HG03097 (cell line): Measurements from ENCODE around the gene RNF114.
"Not testable (repeated sequence)": the region's sequence is repeated elsewhere in the genome, so short reads cannot be mapped to it uniquely, and the experiment has no call there.

Experiments
- ATAC-seq: cut with Tn5 transposase; IDR thresholded peaks from one replicate; pipeline ENCODE4 v1.9.1; 2021; ENCODE audit not compliant: unreplicated experiment, low FRiP score

Gene RNF114

DNA sequence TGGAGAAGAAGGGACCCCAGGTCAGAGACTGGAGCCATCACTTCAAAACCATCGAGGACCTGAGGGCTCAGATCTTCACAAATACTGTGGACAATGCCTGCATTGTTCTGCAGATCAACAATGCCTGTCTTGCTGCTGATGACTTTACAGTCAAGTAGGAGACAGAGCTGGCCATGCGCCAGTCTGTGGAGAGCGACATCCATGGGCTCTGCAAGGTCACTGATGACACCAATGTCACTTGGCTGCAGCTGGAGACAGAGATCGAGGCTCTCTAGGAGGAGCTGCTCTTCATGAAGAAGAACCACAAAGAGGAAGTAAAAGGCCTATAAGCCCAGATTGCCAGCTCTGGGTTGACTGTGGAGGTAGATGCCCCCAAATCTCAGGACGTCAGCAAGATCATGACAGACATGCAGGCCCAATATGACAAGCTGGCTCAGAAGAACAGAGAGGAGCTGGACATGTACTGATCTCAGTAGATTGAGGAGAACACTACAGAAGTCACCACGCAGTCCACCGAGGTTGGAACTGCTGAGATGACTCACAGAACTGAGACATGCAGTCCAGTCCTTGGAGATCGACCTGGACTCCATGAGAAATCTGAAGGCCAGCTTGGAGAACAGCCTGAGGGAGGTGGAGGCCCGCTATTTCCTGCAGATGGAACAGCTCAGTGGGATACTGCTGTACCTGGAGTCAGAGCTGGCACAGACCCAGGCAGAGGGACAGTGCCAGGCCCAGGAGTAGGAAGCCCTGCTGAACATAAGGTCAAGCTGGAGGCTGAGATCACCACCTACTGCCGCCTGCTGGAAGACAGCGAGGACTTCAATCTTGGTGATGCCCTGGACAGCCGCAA lies 21.1 kb downstream of the RNF114 start:
- not testable (repeated sequence) for ATAC-seq

DNA sequence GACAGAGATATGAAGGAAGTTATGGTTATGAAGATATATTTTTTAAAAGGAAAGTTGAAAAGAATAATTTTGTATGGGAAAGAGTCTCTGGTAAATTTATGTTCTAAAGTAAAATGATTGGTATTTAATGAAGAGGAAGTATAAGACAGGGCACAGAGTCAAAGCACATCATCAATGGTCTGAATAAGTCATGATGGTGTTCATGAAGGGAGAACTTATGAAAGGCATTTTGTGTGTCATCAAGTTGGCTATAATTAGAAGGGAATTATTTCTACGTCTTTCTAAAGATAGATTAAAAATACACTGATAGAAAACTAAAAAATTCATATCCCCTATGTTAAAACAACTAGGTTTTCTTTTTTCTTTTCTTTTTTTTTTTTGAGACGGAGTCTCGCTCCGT lies 25.2 kb downstream of the RNF114 start:
- no peak for ATAC-seq

DNA sequence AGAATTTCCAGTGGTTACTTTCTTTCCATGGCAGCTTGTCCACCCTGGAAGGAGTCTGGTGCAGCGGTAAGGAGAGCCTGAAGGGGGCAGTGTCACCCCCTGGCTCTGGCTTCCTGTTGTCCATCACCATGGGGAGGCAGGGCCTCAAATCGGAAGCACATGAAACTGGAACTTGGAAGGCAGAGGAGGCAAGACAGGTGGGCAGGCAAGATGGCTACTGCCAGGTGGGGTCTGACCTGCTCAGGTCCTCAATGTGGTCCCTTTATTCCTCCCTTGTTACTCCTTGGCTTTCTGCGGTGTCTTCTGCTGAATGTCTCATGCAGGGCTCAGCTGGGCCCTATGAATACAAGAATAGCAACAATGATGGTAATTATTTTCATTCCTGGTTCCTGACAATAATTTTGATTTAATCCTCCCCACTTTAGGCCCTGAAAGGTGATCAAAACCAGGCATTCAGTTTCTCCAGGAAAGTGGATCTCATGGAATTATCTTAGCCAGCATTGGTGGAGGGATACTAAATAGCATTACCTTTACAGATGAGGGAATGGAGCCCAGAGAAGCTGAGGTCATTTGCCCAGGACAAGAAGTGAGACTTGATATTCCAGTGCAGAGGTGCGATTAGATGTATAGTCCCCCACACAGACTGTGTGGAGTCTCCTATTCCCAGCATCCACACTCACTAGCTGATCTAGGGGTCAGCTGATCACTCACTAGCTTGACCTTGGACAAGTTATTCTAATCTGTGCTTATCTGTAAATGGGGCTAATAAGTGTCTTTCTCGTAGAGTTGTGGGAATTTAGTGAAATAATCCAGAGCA lies 29.0 kb downstream of the RNF114 start:
- ATAC-seq: no peak

DNA sequence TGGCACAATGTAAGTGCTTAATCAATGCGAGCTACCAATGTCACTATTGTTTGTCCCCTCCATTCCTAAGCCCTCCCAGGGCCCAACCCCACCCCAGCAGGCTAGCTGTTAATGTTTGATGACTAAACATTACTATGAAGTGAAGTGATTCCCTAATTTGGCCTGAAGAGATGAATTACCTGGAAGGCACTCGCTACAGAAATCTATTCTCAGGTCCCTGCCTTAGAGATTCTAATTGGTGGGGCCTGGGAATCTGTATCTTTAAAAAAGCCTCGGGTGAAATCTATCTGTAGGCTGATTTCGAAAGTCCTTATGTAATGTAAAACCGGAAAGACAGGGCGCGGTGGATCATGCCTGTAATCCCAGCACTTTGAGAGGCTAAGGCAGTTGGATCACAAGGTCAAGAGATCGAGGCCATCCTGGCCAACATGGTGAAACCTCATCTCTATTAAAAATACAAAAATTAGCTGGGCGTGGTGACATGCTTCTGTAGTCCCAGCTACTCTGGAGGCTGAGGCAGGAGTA lies 29.6 kb downstream of the RNF114 start:
- no peak for ATAC-seq

DNA sequence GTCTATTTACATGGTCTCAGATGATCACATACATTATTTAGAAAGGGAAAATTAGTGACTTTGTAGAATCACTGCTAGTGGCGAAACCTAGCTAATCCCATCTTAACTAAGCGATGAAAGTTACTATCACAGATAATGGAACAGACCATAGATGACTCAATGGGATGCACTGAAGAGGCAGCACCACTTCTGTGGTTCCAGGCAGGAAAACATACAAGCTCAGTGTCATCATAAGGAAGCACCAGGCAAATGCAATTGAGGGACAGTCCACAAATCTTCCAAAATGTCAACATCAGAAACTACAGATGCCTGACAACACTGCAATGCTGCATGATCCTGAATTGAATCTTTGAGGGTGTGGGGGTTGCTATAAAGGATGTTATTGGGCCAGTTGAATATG lies 30.7 kb downstream of the RNF114 start:
- no peak for ATAC-seq

DNA sequence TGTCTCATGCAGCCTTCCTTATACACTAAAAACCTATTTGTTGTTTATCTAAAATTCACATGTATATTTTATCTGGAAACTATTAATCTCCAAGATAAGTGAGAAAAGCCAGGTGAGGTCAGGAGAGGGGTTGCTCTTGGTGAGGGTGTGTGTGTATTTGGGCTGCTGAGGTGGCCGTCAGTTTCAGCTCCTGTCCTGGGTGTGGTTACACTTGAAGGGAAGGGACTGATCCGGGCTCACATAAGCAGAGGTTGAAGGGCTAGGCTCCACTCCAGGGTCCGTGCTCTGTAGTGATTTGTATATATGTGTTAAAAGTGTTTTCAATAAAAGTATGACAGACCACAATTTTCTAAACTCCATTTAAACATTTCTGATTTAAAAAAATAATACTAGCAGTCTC lies 33.0 kb downstream of the RNF114 start:
- no peak for ATAC-seq

DNA sequence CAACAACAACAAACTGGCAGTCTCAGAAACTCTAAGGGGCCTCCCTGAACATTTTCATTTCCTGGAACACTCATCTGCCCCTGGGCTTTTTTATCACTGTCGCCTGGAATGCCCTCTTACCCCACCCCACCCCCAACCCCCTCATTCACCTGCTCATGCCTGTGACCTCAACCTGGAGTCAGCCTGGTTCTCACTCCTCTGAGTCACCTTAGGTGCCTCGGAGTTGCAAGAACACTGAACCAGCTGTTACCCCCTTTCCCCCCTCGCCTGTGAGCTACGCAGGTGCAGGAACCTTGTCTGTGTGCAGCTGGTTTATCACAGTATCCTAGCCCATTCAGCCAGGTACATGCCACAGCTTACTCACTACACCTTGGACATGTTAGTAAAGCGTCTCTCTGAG lies 33.7 kb downstream of the RNF114 start:
- no peak for ATAC-seq

DNA sequence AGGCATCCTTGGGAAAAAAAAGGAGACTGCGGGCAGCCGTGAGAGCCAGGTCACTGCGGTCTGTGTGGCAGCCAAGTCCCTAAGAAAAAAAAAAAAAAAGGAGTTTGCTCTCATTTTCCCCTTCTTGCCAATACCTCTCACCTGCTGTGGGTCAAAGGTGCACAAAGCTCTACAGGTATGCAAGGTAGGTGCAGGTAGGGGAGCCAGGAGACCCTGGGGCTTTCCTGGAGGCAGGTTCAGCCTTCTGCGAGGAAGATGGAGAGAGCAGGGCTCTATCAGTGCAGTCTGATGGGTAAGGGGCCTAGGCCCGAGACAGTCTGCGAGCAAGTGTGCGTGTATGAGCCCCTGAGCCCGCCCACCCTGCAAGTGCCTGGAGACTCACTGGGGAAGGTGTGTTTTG lies 34.3 kb downstream of the RNF114 start:
- no peak for ATAC-seq

DNA sequence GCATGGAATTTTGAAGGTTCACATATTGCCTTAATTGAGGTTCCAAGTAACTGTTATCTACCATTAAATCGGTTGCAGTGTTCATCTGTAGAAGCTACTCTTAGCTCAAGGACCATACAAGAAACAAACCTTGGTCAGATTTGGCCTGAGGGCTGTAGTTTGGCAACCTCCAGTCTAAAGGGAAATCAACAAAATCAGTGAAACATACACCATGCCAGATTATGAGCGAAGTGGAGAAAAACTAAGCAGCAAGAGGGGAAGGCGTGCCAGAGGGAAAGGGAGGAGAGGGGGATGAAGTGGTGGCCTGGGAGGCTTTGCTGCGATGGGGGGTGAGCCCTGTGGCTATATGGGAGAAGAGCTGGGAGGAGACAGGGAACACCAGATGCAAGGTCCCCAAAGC lies 37.8 kb downstream of the RNF114 start:
- no peak for ATAC-seq

DNA sequence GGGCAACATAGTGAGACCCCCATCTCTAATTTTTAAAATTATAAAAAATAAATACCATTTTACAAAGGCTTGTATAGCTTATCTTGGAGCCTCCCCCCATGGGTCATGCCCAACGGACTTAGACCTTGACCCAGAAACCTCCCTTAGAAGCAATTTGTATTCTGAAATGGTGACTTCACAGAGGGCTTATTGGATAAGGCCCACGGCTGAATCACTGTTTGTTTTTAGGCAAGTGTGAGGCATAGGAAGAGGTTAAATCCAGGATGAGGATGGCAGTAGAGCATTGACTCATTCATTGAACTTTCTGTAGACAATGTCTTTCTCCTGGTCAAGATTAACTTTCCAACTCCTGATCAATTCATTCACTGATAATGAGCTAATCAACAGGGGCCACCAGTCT lies 40.3 kb downstream of the RNF114 start:
- no peak for ATAC-seq

DNA sequence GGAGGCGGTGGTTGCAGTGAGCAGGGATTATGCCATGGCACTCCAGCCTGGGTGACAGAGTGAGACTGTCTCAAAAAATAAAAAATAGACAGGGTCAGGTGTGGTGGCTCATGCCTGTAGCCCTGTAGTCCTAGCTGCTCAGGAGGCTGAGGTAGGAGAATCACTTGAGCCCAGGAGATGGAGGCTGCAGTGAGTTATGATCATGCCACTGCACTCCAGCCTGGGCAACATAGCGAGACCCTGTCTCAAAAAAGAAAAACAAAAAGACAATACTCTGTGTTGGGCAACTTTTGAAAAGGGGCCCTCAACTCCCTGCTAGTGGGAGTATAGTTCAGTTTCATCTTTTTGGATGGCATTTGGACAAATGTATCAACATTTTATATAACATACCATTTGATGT lies 41.5 kb downstream of the RNF114 start:
- not testable (repeated sequence) for ATAC-seq

DNA sequence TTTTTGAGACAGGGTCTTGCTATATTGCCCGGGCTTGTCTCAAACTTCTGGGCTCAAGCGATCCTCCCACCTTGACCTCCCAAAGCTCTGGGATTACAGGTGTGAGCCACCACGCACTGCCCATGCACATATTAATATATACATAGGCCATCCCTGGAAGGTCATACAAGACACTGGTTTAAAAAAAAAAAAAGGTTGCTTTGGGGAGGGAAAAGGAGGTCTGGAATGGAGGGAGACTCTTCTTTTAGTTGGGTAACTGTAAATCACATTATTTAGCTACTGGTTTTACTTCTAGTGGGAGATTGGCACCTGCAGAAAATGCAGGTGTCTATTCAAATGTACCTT lies 42.5 kb downstream of the RNF114 start:
- ATAC-seq: no peak

DNA sequence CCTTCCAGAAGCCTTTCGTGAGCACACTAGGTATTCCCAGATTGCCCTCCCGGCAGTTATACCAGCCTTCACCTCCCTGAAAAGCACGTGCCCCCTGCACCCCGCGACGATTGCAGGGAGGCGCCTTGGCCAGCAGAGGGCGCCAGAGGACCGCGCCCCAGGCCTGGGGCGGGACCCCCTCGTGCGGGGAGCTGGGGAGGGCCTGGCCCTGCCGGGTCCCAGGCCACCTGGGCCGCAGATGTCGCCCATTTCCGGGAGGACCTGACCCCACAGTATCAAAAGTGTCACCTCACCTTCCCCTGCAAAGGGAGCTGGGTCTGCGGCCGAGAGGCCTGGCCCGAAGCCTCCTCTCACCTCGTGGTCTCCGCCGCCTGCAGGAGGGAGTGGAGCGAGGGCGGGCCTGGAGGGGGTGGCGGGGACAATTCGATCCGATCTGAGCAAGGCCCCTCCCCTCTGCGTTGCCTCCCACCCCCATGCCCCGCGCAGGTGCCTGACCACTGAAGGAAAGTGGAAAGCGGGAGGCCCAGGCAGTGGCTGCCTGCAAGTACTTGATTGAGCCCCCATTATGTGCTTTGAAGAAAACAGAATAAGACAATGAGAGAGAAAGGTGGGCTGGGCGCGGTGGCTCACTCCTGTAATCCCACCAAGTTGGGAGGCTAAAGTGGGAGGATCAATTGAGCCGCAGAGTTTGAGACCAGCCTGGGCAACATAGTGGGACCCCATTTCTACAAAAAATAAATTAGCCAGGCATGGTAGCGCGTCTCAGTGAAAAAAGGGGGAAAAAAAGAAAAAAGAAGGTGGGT lies 43.0 kb downstream of the RNF114 start:
- no peak for ATAC-seq

DNA sequence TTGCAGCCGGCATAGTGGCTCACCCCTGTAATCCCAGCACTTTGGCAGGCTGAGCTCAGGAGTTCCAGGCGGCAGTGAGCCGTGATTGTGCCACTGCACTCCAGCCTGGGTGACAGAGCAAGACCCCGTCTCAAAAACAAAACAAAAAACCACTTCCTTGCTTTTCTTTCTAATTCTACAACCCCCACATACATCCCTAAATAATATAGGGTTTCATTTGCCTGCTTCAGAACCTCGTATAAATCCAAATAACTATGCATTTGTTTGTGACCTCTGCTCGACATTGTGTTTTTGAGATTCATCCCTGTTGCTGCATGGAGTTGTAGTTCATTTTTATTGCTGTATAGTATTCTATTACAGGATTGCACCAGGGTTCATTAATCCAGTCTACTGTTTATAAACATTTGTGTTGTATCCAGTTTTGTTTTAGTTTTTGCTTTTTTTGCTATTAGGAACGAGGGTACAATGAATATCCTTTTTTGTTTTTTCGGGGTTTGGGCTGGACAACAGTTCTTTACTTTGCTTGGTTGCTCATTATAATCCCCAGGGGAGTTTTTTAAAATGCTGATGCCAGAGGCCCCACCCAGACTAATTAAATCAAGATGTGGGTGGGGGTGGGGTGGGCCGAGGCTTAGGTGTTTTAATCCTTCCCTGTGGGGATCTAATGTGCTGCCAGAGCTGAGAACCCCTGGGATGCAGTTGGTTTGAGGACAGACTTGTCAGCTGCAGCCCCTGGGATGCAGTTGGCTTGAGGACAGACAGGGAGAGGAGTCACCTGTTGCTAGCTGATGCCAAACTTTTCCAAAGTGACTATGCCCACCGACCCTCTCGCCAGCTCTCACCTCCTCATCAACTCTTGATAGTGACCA lies 44.2 kb downstream of the RNF114 start:
- ATAC-seq: no peak

DNA sequence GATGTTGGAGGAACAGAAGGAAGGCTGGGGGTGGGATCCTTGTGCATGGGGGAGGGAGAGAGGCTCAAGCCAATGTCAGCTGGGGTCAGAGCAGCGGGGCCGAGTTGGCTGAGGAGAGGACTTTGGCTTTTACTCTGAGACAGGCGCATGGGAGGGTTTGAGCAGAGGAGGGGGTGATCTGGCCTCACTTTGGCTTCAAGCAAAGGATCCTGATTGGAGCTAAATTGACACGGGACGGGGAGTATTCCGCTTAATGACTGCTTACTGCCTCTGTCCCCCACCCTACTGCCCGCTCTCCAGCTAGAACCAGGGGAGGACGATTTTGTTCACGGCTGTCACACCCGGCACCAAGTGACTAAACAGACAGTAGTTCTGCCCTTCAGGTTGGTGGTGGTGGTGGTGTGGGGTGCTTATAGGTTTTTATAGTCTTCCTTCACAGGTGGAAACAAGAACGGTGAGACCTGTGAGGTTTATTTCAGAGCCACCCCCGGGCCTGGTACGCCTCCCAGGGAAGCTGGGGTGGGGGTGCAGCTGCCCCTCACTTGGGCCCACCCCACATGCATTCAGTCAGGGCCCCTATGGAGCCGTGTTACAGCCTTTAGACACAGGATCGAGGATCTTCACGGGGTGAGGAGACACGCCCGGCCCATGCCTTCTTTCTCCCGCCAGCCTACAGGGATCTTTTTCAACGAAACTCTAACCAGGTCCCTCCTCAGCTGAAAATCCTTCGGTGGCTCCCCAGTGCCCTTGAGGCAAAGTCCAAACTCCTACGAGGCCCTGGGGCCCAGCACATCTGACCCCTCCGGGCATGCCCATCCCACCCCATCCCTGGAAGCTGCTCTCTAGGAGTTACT lies 45.2 kb downstream of the RNF114 start:
- ATAC-seq: no peak

DNA sequence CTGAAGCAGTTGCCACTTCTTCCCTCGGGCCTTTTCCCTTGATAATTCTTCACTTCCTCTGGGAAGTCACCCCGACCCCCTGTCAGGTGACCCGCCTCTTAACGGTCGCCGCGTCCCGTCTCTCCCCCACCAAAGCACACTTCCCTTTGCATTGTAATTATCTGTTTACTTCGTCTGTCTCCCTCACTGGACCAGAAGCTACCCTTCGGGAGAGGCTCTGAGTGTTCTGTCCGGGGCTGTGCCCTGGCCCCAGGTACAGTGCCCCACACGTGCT lies 45.8 kb downstream of the RNF114 start:
- no peak for ATAC-seq

DNA sequence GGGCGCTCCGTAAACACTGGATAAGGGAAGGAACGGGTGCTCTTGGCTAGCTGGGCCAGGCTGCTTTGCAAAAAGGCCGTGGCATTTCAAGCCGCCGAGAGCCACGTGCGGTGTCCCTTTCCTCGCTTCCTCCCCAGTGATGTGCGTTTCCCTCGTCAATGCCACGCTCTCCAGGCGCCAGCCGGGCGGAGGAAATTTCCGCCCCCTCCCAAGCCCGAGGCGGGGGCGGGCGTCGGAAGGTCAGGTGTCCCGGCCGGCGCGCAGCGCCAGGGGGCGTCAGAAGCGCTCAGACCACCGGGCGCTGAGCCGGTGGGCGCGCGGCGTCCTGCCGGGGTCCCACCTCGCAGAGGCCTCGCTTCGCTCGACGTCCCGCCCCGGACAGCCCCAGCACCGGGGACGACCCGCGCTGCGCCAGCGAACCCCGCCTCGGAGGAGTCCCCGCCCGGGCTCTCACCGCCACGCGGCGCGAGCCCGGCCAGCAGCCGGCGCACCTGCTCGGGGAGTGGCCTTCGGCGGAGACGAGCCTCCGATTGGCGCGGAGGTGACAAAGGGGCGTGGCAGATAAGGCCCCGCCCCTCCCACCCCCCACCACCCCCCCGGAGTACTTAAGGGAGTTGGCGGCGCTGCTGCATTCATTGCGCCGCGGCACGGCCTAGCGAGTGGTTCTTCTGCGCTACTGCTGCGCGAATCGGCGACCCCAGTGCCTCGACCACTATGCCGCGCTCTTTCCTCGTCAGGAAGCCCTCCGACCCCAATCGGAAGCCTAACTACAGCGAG lies 46.3 kb downstream of the RNF114 start, which contains the start of gene SNAI1:
SNAI1 (plus strand) TSS at position 635 of the 777 bp plus-strand sequence; CDS start at position 715, 80 bp downstream.
- ATAC-seq: peak; percentile 68

DNA sequence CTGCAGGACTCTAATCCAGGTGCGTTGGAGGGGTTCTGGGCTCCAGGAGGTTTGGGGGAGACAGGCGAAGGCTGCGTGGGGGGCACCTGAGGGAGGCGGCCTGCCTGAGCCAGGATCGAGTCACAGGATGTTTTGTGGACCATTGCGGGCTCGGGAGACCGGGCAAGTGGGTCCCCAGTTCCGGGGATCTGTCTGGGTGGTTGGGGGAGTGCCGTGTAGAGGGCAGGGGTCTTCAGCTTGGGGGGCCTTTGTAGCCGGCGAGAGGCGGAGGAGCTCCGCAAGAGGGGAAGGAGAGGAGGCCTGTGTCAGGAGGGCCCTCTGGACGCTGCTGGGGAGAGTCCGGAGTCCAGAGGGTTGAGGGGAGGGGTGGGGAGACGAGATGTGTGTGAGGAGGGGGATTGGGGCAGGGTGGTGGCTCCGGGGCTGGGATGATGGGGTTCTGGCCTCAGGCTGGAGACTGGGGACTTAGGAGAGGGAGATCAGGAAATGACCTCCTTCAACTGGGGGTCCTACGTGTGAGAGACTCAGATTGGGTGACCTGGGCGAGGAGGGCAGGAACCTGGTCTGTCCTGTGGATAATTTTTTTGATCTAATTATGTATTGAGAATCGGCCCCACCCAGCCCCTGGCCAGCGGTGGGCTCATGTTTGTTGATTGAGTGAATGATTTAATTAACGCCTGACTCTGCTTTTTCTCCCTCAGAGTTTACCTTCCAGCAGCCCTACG lies 47.1 kb downstream of the RNF114 start:
- ATAC-seq: no peak
